Measurements from ENCODE around the gene UGT1A9.

UGT1A9 gene

DNA sequence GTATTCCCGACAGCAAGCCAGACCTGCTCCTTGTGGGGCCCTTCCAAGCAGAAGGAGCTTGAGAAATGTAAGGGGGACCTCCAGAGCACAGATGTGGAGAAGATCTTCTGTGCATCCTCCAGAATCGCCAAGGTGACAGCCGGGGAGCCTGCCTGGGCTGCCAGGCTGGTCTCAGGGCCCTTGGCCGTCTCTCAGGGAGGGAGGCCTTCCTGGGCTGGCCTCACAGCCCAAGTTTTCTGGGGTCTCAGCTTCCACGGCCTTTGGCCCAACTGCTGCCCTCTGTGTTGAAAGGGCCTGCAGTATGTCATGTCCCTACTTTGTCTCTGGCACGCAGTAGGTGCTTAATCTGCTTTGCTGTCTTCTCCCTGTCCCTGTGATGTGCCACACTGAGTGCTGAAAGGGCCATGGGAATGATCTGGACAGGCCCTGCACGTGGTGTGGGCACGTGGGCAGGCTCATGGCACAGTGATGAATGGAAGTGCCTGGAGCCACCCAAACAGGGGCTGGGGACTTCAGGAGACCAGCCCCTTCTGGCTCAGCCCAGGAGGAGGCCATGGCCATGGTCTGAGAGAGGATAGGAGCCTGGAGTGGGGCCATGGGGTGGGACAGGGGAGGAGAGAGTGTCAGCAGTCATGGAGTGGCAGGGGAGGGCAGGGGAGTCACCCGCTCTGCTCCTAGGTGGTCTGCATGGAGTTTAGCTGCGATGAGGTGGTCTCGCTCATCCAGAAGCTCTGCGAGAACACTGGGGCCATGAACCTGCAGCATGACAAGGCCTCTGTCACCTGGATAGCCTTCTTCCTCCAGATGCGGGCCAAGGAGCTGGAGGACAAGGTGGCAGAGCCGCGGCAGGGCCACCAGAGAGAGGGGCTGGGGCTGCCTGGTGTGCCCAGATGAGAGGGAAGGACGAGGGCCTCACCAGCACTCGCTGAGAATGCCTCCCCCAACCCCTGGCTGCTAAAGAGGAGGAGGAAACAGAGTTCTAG lies 147.2 kb downstream of the UGT1A9 start:
- no peak overlapping the region for H3K4me3 ChIP-seq (ENCODE audit: low read length)
- TF ChIP-seq, protein P1, sequence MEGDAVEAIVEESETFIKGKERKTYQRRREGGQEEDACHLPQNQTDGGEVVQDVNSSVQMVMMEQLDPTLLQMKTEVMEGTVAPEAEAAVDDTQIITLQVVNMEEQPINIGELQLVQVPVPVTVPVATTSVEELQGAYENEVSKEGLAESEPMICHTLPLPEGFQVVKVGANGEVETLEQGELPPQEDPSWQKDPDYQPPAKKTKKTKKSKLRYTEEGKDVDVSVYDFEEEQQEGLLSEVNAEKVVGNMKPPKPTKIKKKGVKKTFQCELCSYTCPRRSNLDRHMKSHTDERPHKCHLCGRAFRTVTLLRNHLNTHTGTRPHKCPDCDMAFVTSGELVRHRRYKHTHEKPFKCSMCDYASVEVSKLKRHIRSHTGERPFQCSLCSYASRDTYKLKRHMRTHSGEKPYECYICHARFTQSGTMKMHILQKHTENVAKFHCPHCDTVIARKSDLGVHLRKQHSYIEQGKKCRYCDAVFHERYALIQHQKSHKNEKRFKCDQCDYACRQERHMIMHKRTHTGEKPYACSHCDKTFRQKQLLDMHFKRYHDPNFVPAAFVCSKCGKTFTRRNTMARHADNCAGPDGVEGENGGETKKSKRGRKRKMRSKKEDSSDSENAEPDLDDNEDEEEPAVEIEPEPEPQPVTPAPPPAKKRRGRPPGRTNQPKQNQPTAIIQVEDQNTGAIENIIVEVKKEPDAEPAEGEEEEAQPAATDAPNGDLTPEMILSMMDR (conservative IDR thresholded peaks at IDR 0.05; ENCODE audit: low read length), result no peak
- no peak for DNase-seq (ENCODE audit: low read depth)

DNA sequence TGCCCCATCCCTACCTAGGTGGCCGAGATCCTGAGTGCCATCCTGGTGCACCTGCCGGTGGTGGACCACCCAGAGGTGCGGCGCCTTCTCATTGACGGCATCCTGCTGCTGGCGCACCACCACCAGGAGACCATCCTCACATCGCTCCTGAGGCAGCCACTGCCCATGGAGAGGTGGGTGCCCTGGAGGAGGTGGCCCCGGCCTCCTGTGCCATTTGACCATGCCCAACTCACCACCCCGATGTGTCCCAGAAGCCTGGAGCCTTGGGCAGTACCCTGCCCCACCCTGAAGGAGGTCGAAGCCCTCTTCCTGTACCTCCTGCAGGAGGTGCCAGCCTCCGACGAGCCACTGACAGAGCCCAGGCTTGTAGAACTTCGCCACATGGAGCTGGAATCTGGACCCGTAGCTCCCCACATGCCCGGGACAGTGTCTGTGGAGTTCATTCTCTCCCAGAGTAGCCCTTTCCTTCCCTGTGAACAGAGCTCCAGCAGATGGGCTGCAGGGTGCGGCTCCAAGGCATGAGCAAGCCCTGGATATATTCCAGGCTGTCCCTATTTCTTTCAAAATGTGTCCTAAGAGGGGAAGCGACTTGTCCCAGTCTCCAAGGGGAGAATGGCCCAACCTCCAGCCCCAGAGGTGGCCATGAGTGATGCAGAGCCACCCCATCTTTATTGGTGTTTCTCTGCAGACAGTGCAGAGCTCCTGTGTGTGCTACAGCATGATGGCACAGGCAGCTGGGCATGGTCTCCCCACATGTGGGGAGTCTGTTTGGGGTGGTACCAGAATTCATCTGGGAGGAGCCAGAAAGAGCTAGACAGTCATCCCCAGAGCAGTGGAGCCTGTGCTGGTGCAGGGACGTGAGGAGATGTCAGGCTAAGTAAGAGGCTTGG lies 148.4 kb downstream of the UGT1A9 start:
- no peak for DNase-seq (ENCODE audit: low read depth)
- TF ChIP-seq, protein P1 (conservative IDR thresholded peaks at IDR 0.05; ENCODE audit: low read length), result no peak
- no peak overlapping the region for H3K4me3 ChIP-seq (ENCODE audit: low read length)

DNA sequence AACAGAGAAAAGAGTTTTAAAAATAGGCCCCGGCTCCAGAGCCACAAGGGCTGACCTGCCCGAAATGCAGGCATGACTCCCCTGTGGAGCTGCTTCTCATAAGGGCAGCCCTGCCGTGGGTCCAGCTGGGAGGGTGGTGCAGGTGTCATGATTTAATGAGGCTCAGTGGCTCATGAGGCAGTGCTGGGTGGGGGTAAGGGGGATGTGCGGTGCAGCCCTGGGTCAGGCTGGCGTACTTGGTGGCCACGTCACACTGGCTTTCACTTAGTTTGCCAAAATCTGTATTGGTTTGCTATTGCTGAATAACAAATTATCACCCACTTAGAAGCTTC lies 149.0 kb downstream of the UGT1A9 start:
- no peak for DNase-seq (ENCODE audit: low read depth)
- TF ChIP-seq, protein P1 (conservative IDR thresholded peaks at IDR 0.05; ENCODE audit: low read length), result no peak

DNA sequence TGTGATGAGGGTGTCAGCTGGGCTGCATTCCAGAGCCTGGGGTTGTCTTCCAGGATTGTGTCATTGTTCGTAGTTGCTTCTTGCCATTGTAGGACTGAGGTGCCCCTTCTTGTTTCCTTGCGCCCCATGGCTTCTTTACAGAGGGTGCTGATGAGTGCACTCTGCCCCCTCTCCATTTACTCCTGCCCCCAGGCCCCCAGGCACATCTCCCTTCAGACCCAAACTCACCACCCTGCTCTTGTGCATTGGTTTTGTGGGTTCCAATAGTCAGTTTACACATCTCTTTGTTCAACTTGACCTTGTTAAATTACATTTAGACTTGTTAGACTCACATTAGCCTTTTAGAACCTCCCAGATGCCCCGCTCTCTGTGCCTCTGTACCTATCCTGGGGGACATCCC lies 149.5 kb downstream of the UGT1A9 start:
- no peak for DNase-seq (ENCODE audit: low read depth)
- no peak overlapping the region for H3K4me3 ChIP-seq (ENCODE audit: low read length)
- TF ChIP-seq, protein P1 (conservative IDR thresholded peaks at IDR 0.05; ENCODE audit: low read length), result no peak

More for the DNA sequence above, 149.0 kb downstream of the UGT1A9 start:
- H3K4me3 ChIP-seq (ENCODE audit: low read length), result no peak overlapping the region

DNA sequence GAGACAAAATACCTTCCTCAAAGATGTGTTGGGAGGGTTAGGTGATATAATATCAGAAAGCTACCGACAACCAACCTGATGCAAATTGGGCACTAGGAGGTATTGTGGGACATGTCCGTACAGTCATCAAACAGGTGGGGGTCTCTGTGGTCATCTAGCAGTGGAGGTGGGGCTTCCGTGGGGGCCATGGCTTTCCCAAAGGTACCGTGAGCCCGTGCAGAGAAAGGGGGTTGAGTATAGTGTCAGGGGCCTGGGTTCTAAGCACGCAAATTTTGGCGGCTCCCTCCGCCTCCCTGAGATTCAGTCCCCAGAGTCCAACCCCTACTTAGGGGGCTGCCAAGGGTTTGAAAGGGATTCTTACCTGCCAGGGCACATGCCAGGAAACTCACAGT lies 150.0 kb downstream of the UGT1A9 start:
- DNase-seq (ENCODE audit: low read depth), result no peak
- H3K4me3 ChIP-seq (ENCODE audit: low read length), result no peak overlapping the region
- TF ChIP-seq, protein P1 (conservative IDR thresholded peaks at IDR 0.05; ENCODE audit: low read length), result no peak

DNA sequence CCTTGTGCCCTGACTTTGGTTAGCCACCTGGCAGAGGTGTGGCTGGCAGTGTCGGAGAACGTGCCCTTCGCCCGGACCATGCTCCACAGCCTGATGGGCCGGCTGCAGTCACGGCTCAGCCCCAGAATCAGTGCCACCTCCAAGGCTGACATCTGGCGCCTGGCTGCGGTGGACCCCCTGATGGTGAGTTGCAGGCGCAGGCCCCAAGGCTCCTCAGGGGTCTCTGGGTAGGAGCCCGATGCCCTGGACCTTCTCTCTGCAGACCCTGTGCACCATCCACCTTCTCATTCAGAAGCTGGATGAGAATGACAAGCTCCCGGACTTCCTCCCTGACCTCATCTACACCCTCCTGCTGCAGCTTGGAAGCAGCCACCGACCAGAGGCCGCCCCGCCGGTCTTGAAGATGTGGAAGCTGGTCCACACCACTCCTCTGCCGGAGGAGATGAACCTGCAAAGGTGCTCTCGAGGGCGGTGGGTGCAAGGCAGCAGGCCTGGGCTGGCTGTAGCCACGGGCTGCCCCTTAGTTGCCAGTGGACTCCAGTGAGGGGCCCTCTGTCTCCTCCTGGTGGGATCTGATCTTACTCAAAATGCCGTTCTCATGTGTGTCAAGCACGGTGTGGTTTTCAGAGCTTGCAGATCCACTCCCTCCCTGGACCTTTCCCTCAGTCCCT lies 150.5 kb downstream of the UGT1A9 start:
- DNase-seq (ENCODE audit: low read depth), result no peak
- no peak overlapping the region for H3K4me3 ChIP-seq (ENCODE audit: low read length)
- TF ChIP-seq, protein P1 (conservative IDR thresholded peaks at IDR 0.05; ENCODE audit: low read length), result no peak
